Retinal pigment epithelial cell (primary cell): ENCODE results near the gene PSMB11.
A peak's percentile ranks its signal among the peaks of the same experiment; 100 is the strongest.

Source experiments
- DNase-seq: peaks from one replicate; pipeline ENCODE4 v3.0.0-alpha.2; 2010; ENCODE audit warnings: low read depth
- H3K4me3 ChIP-seq: 2 replicates; pipeline ENCODE4 v1.5.1; 2011; ENCODE audit warnings: mild to moderate bottlenecking, low read length, control low read depth, moderate library complexity
- TF ChIP-seq, protein P1 (sequence below): conservative IDR thresholded peaks from 2 replicates; pipeline ENCODE4 v1.5.1; 2011; ENCODE audit warnings: low read depth, low read length, control low read depth, inconsistent platforms

PSMB11 gene

DNA sequence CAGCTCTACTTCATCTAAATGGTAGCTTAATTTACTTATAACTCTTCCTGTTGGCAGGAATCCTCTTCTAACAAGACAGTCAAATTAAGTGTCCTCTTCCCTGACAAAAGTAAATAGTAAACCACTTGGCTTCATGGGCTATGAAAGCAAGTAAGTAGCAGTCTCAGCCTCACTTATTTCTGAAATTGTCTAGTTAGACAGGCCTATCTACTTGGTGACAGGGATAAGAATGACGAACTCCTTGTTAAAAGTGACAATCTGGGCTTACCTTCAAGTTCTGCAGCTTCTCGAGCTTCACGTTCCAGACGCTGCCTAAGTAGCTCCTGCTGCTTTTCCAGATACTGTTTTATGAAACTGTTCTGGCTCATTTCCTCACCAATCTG lies 48.2 kb downstream of the PSMB11 start:
- H3K4me3 ChIP-seq: no peak overlapping the region
- DNase-seq: no peak
- TF ChIP-seq, protein P1, sequence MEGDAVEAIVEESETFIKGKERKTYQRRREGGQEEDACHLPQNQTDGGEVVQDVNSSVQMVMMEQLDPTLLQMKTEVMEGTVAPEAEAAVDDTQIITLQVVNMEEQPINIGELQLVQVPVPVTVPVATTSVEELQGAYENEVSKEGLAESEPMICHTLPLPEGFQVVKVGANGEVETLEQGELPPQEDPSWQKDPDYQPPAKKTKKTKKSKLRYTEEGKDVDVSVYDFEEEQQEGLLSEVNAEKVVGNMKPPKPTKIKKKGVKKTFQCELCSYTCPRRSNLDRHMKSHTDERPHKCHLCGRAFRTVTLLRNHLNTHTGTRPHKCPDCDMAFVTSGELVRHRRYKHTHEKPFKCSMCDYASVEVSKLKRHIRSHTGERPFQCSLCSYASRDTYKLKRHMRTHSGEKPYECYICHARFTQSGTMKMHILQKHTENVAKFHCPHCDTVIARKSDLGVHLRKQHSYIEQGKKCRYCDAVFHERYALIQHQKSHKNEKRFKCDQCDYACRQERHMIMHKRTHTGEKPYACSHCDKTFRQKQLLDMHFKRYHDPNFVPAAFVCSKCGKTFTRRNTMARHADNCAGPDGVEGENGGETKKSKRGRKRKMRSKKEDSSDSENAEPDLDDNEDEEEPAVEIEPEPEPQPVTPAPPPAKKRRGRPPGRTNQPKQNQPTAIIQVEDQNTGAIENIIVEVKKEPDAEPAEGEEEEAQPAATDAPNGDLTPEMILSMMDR: no peak

DNA sequence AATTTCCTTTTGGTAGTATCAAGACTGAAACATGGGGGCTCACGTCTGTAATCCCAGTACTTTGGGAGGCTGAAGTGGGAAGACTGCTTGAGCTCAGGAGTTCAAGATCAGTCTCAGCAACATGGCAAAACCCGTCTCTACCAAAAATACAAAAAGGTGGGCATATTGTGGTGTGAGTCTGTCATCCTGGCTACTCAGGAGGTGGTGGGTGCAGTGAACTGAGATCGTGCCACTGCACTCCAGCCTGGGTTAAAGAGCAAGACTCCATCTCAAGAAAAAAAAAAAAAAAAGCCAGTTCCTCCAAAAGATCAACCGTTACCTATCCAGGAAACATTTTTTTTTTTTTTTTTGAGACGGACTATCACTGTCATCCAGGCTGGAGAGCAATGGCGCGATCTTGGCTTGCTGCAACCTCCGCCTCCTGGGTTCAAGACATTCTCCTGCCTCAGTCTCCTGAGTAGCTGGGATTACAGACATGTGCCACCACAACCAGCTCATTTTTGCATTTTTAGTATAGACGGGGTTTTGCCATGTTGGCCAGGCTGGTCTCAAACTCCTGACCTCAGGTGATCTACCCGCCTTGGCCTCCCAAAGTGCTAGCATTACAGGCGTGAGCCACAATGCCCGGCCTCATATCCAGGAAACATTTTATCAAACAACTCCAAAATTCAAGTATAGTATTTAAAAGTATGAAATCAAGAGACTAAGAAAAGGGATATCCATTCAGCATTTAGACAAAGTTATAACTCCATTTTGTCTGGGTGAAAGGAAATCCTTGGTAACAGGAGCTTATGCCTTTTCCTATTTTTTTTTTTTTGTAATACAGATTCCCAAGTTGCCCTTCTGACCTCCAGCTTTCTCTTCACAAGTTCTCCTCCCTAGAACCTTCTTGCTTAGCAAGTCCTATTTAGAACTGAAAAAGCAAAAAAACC lies 49.5 kb downstream of the PSMB11 start:
- TF ChIP-seq, protein P1: no peak
- no peak overlapping the region for H3K4me3 ChIP-seq
- no peak for DNase-seq

DNA sequence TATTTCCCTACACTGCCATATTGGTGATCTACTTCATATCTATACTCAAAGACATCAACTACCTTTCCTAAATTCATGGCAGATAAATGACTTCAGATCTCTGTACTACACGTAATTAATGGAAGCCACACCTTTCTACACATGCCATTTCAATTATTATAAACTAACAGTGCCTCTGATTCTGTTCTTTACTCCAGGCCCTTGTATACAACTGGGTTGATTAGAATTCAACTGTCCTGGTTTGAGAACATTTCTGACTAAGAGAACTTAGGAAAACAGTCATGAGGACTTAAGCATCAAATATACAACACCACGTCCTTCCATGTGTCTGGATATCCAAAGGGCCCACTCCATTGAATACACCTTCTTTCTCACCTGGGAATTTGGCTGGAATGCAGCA lies 51.1 kb downstream of the PSMB11 start:
- TF ChIP-seq, protein P1: no peak
- H3K4me3 ChIP-seq: peak overlapping the region; percentile 98
- DNase-seq: no peak

DNA sequence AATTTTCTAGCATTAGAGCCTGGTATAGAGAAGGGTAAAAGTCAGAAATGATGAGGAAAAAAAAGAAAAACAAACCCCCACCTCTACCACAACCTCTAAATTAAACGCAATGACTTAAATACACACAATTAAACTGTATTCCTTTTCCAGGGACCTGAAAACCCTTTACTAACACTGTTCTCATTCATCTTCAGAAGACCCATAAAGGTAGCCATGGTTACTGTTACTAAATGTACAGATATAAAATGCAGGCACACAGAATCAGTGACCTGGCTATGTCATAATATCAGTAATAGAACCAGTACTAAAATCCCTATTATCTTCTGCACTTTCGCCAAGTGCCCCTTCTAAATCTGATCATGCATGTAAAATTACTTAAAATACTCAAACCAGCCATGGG lies 51.5 kb downstream of the PSMB11 start:
- no peak for DNase-seq
- TF ChIP-seq, protein P1: no peak
- peak overlapping the region; percentile 98 for H3K4me3 ChIP-seq
